GM21528 (cell line): Measurements from ENCODE around the gene MLH3.

Experiments used
- ATAC-seq: cut with Tn5 transposase; IDR thresholded peaks from one replicate; pipeline ENCODE4 v1.9.1; 2021; ENCODE audit warnings: mild to moderate bottlenecking, moderate library complexity; ENCODE audit not compliant: unreplicated experiment, low FRiP score

The MLH3 gene

GRCh38 chr14:75050852-75051555, at the start of gene MLH3:
TSS of gene MLH3 (minus strand) at chr14:75051467. CDS start at chr14:75049655, 1,812 bp downstream.
- ATAC-seq, result peak; percentile 68

DNA sequence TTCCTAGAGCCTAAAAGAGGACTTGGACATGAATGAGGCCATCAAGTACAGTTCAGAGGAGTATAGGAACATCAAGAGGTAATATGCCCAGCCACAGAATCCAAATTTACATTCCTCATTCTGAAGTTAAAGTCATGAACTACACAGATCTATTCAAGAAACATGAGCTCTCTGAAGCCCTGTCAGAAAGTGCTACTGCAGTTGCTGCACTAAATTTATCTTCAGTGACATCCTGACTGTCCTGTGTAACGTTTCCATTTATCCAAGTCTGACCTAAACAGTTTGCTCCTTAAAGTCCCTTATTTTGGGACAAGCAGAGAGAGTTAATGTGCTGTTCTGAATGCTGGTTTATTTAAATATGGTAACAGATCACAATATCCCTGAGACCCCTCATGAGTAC, 47.4 kb upstream of the MLH3 start:
- ATAC-seq, result no peak

DNA sequence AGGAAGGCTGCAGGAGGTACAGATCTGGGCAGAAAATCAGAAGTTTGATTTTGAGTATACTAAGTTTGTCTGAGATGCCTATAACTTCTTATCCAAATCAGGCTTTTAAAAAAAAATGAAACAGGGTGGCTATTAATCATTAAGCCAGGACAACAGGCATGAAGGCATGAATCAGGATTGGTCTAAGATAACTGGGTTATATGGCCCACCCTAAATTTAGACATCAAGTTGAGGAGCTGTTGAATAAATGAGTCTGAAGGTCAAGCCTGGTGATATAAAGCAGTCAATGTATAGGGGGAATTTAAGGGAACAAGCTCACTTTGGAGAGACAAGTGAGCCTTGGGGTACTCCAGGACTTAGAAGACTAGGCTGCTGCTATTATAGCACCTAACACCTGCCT, 46.9 kb upstream of the MLH3 start:
- ATAC-seq, result no peak

- ATAC-seq, result no peak
These were observed 45.7 kb upstream of the MLH3 start for GRCh38 chr14:75096959-75097358.

GRCh38 chr14:75095690-75096089, 44.4 kb upstream of the MLH3 start:
- ATAC-seq, result no peak

- no peak for ATAC-seq
These were observed 43.6 kb upstream of the MLH3 start for GRCh38 chr14:75094896-75095295.

DNA sequence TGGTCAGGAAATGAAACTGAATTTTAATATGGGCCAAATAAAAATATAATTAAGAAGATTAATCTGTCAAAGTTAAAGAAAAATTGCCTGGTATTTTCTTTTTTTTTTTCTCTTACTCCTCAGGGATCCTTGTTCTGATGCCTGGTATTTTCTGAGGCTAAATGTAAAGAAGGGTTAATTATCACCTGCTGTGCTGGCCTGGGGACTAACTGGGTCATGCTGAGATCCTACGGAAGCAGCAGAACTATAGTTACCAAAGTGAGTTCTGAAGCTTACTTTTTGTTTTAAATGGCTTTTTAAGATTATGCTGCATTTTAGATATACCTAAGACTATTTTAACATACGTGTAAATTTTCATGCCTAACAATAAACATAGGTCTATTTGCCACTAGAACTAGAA, 41.4 kb upstream of the MLH3 start:
- ATAC-seq, result no peak

- no peak for ATAC-seq
These were observed 40.0 kb upstream of the MLH3 start for GRCh38 chr14:75091251-75091650.

GRCh38 chr14:75090353-75090752, 39.1 kb upstream of the MLH3 start:
- ATAC-seq, result no peak

GRCh38 chr14:75088566-75089373, 37.5 kb upstream of the MLH3 start:
- ATAC-seq, result no peak

- ATAC-seq, result no peak
These were observed 36.9 kb upstream of the MLH3 start for GRCh38 chr14:75088153-75088552.

DNA sequence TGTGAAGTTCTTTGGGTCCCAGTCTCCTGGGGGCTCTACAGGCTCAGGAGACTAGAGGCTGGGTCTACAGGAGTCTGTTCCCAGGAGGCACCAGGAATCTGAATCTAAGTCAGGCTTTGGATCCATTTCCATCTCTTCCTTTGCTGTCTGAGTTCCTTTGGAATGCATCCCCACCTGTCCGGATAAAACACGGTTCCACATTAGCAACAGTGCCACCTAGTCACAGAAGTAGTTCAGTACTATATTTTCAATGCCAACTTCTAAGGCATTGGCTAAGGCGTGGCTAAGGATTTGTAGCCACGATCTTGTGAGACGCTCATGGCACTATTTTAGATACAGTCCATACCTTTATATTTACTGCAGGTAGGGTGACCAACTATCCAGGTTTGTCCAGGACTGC, 33.2 kb upstream of the MLH3 start:
- no peak for ATAC-seq

- no peak for ATAC-seq
These were observed 32.0 kb upstream of the MLH3 start for GRCh38 chr14:75083271-75083670.

DNA sequence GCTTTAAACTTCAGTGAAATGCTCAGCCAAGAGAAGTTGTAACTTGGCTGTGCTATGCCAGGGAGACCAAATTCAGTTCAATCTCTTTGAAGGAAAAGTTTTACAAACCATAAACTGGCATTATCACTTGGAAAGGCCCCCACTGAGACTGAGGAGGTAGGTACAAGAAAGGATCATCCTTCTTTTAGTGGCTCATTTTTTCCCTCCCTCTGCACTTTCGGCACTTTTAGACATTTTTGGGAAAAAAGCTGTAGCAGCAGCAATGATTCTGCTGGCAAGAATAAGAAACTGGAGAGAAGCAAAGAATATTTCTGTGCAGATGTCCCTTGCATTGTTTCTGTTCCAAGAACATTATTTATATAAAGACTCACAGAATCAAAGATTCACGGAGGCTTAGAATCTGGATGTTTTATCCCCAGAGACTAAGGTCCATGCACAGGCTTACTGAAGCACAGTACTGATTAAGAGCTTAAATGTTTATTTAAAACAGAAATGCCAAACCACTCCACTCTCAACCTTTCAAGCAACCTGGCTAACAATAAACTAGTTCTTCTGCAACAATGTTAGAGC, 30.5 kb upstream of the MLH3 start:
- no peak for ATAC-seq

- ATAC-seq, result no peak
These were observed 28.3 kb upstream of the MLH3 start for GRCh38 chr14:75079521-75079920.

GRCh38 chr14:75077794-75078193, 26.5 kb upstream of the MLH3 start:
- no peak for ATAC-seq

GRCh38 chr14:75070383-75070782, 19.1 kb upstream of the MLH3 start:
- ATAC-seq, result no peak

DNA sequence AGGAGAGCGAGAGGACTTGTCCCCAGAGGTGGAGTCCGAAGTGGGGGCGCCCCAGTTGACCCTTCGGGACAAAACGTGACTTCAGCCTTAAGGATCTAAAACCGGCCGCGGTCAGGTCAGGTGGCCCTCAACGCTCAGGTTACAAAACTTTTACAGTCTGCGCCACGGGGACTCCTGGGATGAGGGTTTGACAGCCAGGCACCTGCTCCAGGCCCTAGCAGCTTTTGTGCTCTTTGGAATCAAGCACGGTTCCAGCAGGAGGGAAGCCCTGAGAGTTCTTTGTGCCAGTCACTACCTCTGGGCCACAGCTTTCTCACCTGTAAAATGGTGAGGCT, 18.5 kb upstream of the MLH3 start:
- no peak for ATAC-seq

- peak; percentile 69 for ATAC-seq
These were observed 18.0 kb upstream of the MLH3 start, which contains the start of gene ZC2HC1C for GRCh38 chr14:75069121-75069810. TSS of gene ZC2HC1C (plus strand) at chr14:75069641. CDS start at chr14:75070574, 933 bp downstream.

DNA sequence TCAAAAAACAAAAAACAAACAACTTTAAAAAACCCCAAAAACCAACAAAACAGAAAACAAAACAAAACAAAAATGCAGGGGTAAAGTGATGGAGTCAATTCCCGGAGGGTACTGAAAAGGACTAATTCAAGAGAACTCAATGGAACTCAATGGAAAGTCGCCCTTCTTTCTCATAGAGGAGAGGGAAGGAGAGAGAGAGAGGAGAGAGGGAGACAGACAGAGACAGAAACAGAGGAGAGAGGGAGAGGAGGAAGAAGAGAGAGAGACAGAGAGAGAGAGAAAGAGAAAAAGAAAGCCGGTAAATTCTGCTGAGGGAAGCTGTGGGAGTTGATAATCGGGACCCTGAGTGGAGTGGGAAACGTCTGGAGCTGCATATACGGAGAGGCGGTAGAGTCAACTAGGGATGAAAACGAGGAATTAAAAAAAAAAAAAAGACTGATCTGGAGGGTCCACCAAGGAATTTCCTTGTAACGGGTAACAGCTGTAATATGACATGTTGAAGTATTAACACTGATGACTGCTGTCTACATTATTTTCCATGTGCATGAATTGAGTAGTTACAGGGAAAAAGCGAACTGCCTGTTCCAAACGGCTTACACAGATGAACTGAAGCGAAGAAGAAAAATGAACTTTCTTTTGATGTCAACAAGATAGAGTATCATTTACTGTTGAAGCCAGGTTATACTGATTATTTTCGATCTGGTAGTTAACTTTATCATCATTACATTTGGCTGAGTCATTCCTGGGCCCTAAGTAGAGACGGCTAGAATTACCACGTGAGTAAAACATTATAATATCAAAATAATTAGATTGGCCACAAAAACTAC, 17.2 kb upstream of the MLH3 start:
- ATAC-seq, result peak; percentile 17
